ENCODE measurements around the gene TRPM1. TPM values are rescaled to one million over a fixed set of nuclear protein-coding genes. Genes with fewer than 3 reads are reported as not detected.

The TRPM1 gene
- total RNA-seq, 1 experiment from 2014 or later = not detected

GRCh38 chr15:31049682-31050615 lies 51.6 kb downstream of the TRPM1 start:
- no peak for DNase-seq (ENCODE audit: low spot score)

- DNase-seq (ENCODE audit: low spot score) = no peak
These were observed 52.4 kb downstream of the TRPM1 start for GRCh38 chr15:31049111-31049510.

- DNase-seq (ENCODE audit: low spot score) = no peak
These were observed 54.1 kb downstream of the TRPM1 start for GRCh38 chr15:31047437-31047836.

- no peak for DNase-seq (ENCODE audit: low spot score)
These were observed 54.7 kb downstream of the TRPM1 start for GRCh38 chr15:31046759-31047359.

GRCh38 chr15:31045606-31046005 lies 55.9 kb downstream of the TRPM1 start:
- no peak for DNase-seq (ENCODE audit: low spot score)

- DNase-seq (ENCODE audit: low spot score) = no peak
These were observed 58.8 kb downstream of the TRPM1 start for GRCh38 chr15:31042751-31043150.

- no peak for DNase-seq (ENCODE audit: low spot score)
These were observed 59.9 kb downstream of the TRPM1 start for GRCh38 chr15:31041610-31042009.

DNA sequence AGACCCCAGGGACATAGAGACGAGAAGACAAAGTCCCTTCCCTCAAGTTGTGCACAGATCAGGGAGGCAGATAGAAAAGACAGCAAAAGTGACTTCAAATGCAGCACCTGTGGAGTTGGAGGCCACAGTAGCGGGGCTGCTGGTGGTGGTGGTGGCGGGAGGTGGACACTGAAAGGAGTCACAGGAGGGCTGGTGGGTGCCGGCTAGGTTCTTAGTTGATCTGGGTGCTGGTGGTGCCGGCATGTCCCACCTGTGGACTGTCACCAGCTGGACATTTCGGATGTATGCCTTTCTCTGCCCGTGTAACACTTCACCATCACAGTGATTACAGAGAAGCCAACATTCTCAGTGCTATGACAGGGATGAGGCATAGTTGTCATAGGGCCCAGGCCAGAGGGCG lies 60.9 kb downstream of the TRPM1 start:
- no peak for DNase-seq (ENCODE audit: low spot score)

GRCh38 chr15:31039961-31040360 lies 61.6 kb downstream of the TRPM1 start:
- no peak for DNase-seq (ENCODE audit: low spot score)

DNA sequence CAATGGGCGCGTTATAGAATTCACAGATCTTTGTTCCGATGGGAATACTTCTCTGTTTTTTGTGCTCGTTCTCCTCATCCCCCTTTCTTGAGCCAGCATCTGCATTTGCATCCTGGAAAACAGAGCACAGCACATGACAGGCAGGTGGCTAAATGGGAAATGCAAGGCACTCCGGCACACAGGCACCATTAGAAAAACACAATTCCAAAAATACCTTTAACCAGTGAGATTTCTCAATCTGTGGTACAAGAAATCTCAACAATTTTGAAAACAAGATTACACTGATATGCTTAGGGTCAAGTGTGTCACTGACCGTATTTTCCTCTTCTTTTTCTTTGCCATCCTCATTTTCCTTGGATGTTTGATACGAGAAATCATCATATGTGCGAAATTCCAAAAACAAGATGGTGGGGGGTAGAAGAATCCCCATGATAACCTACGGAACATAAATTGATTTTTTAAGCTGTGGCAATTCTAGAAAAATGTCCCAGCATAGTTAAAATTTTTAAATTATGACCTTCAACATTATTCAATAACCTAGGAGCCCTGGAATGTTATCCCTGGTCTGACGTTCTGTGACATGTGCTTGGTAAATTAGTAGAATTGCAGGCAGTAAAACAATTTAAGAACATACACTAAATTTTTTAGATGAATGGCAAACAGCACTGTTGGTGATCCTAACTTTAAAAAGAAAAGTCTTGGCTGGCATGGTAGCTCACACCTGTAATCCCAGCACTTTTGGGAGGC lies 63.6 kb downstream of the TRPM1 start:
- no peak for DNase-seq (ENCODE audit: low spot score)

DNA sequence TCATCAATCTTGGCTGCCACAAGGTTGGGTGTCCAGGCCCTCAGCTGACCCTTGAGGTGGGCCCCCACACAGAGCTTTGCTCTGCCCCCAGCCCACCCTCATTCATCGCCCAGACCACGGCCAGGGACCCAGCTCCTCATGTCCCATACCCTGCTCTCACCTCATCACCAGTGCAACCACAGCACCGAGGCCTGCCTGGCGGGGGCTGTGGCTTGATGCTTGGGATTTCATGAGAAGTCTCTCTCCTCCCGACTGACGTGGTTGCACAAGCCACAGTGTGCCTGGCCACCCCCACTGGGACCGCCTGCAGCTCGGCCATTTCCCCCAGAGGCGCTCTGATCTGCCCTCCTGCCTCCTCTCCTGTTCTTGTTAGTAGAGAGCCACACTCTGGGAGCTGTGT lies 64.7 kb downstream of the TRPM1 start:
- DNase-seq (ENCODE audit: low spot score) = no peak

DNA sequence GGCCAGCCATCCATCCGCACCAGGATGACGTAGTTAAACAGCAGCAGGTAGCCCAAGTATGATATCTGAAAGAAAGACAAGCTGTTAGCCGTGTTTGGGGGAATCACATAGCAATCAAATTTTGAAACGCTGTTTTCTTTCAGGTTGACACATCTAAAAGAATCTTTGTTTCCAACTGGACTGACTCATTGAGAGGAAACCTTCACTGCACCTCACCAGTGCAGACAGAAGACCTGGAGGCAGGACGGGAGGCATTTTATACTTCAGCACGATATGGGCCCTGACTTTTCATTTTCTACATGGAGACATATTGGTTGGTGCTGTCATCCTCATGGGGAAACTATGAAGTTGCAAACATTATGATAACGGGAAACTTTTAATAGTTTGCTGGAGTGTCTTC lies 65.9 kb downstream of the TRPM1 start:
- no peak for DNase-seq (ENCODE audit: low spot score)

- DNase-seq (ENCODE audit: low spot score) = no peak
These were observed 67.4 kb downstream of the TRPM1 start for GRCh38 chr15:31034152-31034551.

DNA sequence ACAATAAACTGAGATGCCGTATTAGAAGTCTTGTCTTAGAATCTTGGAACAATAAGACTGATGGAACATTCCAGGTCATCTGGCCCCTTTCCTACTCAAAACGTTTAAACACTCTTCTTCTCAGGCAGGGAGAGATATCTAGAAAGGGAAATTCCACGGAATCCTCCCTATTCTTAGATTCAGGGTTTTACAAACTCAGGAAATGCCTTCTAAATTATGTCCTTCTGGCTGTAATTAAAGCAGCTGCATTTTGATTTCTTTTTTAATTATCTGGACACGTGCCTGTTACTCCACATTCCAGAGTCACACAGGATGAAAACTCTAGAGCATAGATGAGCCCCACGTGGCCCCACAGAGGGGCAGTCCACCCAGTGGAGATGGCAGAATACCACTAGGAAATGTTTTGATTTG lies 68.6 kb downstream of the TRPM1 start:
- DNase-seq (ENCODE audit: low spot score) = no peak

DNA sequence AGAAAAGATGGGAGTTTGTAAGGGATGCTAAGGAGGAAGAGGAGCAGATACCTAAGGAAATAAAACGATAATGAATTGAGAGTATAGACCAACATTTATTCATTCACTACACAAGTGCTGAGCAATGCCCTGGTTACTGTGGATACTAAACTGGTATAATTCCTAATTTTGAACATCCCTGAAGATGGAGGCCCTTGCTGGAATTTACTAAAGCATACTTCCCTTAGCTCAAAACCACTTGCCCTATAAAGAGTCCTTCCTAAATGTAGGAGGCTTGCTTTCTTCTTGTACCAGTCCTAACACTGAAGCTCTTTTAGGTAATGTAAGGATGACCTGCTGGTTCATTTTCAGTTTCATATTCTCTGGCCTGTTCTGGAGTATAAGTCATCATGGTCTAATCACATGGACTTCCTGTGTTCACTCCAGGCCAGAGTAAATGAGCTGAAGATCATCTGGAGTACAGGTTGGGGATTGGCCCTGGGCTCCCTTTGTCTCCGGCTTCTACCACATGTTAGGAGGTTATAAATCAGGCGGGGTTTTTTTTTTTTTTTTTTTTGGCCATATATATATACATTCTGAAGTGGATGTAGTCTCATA lies 70.0 kb downstream of the TRPM1 start:
- DNase-seq (ENCODE audit: low spot score) = peak; percentile 27

DNA sequence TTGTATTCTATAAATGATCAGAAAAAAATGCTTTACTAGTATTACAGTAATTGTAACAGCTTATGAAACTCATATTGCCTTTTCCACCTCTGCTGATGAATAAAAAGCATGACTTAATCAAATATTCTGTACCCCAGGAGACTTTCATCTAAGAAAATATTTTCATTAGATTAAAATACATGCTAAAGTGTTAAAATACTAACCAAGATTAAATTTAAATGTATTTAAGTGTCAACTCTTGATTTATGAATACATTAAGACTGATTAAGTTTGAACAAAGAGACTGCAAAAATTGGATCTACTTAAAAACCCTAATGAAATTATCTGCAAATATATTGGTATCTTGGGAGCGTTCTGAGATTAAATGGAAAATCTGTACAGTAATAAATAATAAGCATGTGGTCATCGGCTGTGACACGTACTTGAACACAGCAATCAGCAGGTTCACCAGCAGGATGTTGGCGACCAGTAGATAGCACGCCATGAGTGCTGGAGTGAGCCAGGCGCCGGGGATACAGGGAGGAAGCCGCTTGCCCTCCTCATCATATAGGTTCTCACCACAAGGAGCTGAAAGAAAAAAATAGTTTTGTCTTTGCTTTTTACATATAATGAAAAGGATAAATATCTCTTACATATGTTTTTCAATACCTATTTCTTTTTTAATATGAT lies 73.5 kb downstream of the TRPM1 start:
- DNase-seq (ENCODE audit: low spot score) = no peak

DNA sequence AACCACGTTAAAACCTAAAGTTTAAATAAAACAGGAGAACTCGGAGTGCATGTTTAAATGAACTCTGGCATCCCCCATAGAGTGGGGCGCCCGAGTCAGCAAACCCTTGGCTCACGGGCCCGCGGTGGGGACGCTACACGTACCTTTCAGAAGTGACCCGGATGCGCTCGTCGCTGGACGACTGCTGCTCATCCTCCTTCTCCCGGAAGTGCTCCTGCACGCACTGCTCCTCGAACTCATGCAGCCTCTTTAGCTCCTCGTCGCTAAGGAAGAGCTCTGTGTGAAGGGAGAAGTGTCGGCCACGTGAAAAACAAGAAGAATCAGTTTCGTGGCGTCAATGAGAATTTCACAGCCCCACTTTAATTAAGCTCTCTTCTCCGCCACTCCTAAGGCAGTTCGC lies 75.5 kb downstream of the TRPM1 start:
- no peak for DNase-seq (ENCODE audit: low spot score)

DNA sequence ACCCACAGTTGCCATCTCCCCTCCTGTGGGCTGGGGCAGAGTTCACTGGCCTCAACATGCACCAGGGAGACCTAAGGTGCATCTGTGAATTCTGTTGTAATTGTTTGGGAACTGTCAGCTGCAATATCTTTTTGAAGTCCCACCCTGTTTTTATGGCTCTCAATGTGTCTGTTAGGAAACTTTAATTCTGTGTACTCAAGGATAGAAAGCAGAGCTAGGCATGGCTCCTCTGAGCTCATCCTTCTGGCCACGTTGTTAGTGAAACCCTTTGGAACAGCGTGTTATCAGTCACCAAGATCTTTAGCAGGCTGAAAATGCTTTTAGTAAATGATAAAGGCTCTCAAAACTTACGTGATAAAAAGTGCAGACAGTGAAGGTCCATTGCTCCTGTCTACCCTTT lies 76.5 kb downstream of the TRPM1 start:
- no peak for DNase-seq (ENCODE audit: low spot score)

DNA sequence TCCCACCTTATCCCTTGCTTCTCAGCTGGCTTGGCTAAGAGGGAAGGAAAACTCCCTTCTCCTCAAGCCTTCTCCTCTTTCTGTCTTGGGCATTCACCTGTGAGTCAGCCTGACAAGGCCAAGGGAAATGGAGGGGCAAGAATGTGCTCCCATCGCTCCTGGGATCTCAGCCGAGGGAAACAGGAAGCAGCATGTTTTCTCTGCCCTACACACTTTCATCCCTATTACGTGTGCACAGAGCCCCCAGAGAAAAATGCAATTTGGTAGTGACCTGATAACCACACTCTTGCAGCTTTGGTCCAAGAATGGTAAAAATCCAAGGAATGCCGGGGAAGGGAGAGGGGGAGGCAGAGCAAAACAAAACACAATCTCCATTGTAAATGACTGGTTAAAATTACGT lies 77.2 kb downstream of the TRPM1 start:
- peak; percentile 64 for DNase-seq (ENCODE audit: low spot score)

GRCh38 chr15:31023841-31024240 lies 77.7 kb downstream of the TRPM1 start:
- no peak for DNase-seq (ENCODE audit: low spot score)

GRCh38 chr15:31021067-31021665 lies 80.4 kb downstream of the TRPM1 start:
- DNase-seq (ENCODE audit: low spot score) = no peak

Measured in H4 (cell line).